Activated T-cell treated with anti-CD3 and anti-CD28 coated beads for 4 hours (primary cell): Measurements from ENCODE around the gene TMEM143.

Source experiments
- DNase-seq: peaks from one replicate; pipeline ENCODE4 v3.0.0-alpha.2; 2020

The TMEM143 gene

DNA sequence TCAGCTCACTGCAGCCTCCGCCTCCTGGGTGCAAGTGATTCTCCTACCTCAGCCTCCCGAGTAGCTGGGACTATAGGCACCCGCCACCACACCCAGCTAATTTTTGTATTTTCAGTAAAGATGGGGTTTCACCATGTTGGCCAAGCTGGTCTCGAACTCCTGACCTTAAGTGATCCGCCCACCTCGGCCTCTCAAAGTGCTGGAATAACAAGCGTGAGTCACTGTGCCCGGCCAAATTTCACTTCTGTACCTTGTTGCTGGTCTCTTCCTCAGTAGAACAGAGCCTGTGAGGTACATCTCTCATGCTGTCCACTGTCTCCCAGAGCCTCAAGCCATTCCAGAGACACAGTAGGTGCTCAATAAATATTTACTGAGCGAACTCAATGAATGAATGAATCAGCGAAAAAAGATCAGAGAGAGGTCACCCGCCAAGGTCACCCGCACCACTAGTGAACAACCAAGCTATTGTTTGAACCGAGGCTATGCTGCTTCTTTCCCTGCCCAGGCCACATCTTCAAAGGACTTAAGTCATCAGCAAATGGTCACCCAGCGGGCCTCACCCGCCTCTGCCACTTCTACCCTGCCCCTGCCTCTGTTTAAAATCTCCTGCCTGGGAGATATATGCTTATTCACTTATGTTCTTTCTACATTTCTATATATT, 9.3 kb downstream of the TMEM143 start:
- no peak for DNase-seq

DNA sequence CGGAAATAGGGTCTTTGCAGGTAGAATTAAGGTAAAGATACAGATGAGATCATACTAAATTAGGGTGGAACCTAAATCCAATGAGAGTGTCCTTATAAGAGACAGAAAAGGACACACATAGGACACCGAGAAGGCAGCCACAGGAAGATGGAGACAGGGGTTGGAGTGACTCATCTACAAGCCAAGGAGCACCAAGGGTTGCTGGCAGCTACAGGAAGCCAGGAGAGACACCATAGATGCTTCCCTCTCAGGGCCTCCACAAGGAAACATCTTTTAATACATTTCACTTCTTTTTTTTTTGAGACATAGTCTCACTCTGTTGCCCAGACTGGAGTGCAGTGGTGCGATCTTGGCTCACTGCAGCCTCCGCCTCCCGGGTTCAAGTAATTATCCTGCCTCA, 10.1 kb downstream of the TMEM143 start:
- DNase-seq: no peak

DNA sequence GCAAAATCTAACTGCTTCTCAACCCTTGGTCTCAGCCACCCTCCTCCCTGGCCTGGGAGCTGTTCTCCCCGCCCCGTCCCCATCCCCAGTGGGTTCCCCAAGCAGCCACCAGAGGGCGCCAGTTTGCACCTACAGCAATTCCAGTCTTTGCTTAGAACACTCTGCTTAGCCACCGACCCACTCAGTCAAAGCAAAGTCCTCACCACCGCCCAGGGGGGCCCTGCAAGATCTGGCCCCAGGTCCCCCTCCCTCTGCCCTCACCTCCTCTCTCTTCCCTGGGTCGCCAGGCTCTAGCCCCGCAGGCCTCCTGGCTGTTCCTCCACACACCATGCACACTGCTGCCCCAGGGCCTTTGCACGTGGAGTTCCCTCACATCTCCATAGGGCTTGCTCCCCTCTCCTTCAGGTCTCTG, 12.4 kb downstream of the TMEM143 start:
- peak; percentile 77 for DNase-seq

DNA sequence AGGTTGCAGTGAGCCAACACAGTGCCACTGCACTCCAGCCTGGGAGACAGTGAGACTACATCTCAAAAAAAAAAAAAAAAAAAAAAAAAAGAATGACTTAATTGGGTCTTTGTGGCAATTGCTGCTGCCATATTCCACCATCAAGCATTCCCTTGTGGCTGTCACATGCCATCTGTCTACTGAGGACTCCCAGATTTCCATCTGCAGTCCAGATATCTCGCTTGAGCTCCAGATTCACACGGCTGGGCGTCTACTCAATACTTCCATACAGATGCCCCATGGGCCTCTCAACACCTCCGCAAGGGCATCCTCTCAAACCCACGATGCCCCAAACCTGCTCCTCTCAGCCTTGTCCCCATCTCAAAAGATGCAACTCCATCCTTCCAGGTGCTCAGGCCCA, 12.9 kb downstream of the TMEM143 start:
- no peak for DNase-seq

DNA sequence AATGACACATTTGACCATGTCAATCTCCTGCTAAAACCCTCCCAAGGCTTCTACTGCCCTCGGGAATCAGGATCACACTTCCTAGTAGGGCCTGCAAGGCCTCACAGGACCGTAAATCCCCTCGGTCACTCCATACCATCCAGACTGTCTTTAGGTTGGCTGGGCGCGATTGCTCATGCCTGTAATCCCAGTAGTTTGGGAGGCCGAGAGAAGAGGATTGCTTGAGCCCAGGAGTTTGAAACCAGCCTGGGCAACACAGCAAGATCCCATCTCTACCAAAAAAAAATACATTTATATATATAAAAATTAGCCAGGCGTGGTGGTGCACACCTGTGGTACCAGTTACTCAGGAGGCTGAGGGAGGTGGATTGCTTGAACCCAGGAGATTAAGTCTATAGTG, 15.0 kb downstream of the TMEM143 start:
- DNase-seq: no peak

DNA sequence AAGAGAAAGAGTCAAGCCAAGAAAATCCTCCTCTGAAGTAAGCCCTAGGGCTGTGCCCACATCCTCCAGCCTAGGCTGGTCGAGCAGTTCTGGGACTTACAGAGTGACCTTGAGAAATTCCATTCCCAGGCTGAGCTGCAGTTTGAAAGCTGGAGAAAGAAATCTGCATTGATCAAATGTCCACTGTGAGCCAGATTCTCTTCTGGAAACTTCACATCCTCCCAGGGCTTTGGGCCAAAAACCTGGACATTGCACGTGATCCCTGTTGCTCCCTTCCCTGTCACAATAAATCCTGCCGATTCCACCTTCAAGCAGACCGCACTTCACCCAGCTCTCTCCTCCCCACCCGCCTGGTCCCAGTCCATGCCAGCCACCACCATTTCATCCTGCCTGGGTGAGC, 15.7 kb downstream of the TMEM143 start:
- DNase-seq: no peak

DNA sequence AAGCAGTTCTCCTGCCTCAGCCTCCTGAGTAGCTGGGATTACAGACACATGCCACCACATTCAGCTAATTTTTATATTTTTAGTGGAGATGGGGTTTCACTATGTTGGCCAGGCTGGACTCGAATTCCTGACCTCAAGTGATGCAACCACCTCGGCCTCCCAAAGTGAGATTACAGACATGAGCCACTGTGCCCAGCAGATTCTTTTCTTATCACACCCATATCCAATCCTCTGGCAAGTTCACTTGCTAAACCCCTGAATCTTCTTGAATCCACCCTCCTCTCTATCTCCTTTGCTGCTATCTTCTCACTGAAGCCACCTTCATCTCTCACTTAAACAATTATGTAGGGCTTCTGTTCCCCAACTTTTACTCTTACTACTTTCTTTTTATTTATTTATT, 17.5 kb downstream of the TMEM143 start:
- DNase-seq: no peak

DNA sequence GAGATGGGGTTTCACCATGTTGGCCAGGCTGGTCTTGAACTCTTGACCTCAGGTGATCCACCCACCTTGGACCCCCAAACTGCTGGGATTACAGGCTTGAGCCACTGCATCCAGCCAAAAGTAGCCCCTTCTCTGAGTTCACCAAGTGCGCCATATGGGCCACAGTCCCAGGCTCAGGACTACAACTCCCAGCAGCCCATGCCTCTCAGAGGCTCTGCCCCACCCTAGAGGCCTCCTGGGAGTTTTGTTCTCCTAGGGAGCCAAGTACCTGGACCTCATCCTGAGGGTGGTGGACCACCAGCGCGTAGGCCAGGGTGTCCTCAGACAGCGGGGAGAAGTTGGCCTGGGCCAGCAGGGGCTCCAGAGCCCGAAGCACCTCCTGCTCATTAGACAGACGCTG, 18.8 kb downstream of the TMEM143 start:
- no peak for DNase-seq

DNA sequence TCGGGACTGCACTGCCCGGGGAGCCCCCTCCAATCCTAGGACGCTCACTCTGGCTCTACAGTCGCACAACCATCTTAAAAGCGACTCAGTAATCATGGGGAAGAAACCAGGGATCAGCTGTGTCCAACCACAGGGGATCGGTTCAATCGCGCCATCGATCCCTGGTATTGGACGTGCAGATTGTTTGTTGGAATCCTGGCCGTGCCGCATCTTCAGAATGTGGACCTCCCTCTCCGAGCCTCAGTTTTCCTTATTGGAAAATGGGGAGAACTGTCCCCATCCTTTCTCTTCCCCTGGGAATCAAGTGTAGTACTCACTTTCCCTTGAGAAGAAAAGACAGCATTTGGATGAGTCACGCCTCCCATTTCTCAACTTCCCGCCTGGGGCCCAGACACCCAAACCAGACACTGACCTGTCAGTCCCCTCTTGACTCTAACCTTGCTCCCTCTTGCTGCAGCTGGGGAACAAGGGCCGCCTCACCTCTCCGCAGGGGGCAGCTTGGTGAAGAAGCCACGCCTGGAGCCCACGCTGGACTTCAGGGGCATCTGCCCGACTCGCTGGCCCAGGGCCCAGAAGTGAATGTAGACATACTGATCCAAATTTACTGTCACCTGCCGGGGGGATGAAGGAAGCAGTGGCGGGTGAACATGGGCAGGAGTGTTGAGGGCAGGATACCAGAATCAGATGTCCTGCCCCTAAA, 20.7 kb downstream of the TMEM143 start:
- DNase-seq: no peak

DNA sequence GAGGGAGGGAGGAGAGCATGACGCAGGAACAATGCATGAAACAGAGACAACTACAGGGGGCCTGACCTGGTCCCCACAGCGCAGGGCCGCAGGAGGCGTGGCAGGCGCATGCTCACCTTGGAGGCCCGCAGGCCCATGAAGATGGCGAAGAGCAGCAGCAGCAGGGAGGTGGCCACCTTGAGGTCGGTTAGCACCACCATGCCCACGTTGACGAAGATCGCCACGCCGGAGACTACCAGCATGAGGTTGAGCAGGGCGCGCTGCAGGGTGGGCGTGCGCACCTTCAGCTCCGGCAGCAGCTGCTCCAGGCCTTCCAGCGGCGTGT, 21.4 kb downstream of the TMEM143 start:
- DNase-seq: no peak

DNA sequence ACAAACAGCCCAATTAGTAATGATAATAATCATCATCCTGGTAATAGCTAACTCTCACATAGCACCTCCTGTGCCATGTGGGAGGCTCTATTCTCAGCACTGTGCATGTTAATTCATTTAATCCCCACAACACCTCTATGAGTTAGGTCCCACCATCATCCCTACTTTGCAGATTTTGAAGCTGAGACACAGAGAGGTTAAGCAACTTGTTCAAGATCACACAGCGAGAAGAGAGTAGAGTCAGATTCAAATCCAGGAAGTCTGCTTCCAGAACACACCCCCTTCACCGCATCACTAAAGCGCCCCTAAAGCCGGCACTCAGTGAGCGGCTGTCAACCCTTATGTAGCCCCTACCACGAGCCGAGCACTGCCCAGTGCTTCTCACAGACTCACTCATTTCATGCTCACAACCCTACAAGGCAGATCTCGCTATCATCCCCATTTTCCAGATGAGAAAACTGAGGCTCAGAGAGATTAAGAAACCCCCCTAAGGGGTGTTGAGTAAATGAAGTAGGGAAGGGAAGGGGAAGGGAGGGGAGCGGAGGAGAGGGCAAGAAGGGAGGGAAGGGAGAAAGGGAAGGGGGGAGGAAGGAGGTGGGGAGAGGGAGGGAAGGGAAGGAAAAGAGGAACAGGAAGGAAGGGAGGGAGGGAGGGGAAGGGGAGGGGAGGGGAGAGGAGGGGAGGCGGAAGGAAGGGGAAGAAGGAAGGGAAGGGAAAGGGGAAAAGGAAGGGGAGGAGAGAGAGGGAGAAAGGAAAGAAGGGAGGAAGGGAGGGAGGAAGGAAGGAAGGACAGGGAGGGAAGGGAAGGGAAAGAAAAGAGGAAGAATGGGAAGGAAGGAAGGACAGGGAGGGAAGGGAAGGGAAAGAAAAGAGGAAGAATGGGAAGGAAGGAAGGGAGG, 22.0 kb downstream of the TMEM143 start:
- DNase-seq: no peak

DNA sequence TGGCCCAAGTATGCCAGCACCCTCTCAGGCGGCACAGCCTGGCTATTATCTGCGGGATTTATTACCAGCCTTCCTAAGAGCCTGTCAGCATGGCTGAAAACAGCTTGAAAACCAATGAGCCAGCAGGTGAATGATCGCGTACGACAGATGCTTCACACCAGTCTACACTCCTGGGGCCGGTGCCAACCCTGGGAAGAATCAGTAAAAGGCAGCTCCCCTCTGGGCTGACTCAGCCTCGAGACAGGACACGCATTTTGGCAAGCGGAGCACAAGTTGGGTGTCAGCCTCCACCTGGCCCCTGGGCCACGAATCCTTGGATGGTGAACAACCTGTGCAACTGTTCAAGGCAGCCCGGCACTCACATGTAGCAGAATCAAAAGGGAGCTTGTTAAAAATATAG, 22.7 kb downstream of the TMEM143 start:
- DNase-seq: no peak

DNA sequence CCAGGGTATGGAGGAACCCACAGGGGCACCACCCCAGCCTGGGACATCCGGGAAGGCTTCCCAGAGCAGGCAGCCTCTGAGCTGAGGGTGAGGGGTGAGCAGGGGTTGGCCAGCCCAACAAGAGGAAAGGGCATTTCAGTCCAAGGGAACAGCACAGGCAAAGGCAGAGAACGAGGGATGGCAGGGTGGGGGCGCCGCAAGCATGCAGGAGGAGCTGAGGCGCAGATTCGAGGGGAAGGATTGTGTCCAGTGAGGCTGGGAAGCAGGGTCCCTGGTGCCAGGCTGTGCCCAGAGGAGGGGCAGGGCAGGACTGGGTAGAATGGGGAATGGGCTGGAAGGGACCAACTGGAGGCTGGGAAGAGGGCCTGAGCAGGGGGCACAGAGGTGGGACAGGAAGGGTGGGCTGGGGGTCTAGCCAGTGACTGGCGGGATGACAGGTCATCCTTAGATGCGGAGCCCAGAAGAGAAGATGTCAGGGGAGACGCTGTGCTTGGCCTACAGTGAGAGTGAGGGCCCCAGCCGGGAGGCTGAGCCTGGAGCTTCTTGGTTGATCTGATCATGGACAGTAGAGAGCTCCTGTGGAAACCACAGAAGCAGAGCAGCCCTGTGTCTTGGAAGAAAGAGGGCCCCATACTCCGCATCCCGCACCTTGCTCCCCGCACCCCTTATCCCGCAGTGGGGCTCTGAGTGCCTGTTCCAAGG, 24.8 kb downstream of the TMEM143 start:
- no peak for DNase-seq

DNA sequence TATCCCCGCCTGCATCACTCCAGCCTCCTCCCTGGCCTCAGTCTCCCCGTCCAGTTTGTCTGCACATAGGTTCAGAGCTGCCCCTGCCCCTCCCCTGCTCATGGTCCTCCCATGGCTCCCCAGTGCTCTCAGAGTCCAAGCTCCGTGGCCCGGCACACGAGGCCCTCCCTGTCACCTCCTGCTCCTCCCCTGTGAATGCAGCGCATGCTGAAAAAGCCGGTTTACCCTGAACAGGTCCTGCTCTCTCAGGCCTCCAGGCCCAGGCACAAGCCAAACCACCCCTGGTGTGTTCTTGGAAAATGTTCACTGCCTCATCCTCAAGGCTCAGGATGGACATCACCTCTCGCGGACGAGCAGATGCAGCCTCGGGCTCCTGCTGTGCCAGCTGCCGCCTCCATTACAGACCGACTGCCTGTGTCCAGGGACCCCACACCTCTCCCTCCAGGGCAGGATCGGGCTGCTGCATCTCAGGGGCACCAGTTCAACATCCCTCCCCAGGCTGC, 25.4 kb downstream of the TMEM143 start:
- no peak for DNase-seq

DNA sequence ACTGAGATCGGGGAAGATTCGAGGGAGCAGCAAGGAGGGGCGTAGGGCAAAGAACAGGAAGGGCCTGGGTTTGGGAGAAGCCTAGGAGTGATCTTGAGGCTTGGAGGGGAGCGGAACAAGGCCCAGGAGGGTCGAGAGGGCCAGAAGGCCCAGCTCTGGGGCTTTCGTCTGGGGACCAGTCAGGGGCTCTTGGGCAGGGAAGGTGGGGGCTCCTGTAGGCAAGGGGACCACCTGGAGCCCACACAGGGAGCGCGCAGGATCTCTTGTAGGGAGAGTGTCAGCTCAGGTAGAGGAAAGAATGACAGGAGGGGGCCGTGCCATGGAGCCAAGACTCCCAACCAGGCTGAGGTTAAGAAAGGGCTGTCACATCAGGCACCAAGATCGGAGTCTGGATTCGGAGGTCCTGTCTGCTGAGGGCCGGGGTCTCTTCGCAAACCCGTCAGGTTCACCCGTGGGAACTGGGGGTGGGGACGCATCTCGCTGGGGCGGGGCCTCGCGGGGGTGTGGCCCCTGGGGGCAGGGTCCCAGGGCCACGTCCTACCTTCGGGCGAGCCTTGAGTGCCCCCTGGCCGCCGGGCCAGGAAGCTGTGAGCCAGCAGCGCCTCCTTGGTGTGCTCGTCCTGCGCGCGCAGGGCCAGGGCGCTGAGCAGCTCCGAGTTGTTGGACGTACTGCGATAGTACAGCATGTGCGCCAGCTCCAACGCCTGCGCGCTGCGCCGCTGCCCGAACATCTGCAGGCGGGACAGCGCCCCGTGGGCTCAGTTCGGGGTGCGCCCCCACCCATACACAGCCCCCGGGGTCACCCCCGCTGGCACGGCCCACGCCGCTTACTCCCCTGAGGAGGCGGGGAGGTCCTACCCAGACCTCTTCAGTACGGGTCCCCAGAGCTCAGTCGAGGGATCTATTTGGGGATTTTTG, 30.0 kb downstream of the TMEM143 start:
- peak; percentile 89 for DNase-seq

DNA sequence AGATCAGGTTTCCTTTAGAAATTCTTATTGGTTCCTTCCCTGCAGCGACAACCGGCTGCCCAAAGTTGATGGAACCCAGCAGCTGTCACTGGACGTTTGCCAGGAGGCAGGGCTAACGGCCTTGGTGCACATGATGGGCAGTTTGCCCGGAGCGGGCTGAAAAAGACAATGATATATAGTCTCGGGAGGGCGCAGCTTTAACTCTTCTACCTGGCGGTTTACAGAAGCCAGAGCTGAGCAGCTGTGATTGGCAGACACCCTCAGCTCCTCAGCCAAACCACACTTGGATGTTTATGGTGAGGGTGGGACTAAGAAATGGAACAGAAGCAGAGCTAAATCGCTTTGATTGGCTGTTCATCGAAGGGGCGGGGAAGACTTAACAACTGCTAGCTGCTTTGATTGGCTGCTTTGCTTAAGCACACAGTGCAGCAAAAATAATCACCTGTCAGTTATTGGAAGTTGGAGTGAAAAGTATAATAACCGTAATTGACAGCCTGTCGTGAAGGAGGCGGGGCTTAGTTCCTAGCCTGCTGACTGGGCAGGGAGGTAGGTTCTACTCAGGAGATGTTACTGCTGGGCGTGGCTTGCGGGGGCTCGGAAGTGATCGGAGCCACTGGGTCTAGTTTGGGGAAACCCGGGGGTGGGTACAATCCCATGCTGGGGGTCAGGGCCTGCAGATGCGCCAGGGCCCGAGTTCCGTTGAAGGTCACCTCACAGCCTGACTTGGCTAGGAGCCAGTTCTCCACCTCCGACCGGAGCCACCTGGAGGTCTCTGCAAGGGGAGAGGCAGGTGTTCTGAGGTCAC, 30.9 kb downstream of the TMEM143 start:
- peak; percentile 90 for DNase-seq

DNA sequence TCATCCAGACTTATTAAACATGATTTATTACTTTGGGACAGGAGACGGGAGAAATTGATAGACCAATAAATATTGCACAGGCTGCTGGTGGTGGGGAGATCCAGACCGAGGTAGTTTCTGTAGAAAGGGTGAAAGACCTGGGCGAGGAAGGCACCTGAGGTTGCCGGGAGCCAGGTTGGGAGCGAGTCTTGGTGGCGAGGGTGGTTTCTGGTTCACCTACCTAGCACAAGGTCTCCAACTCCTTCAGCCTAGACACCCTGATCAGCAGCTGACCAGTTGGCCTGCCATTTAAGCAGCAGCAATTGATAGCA, 31.4 kb downstream of the TMEM143 start:
- no peak for DNase-seq

DNA sequence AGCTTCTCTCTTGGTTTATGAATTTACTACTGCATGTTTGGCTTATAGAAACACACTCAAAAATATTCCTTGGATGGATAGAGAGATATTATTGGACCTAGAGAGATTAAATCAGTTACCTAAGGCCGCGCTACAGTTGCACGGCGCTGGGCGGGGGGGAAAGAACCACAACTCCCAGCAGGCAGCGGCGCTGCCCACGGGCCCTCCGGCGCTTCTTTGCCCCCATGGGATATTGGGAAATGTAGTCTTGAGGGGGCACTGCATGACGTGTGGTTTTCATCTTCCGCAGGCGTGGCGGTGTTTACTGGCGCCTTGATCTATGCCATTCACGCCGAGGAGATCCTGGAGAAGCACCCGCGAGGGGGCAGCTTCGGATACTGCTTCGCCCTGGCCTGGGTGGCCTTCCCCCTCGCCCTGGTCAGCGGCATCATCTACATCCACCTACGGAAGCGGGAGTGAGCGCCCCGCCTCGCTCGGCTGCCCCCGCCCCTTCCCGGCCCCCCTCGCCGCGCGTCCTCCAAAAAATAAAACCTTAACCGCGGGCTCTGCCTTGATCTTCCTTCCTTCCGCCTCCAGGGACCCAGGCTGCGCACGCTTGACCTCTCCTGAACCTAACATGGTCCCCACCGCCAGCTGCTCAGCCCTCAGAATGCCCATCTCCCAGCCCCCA, 33.6 kb downstream of the TMEM143 start:
- DNase-seq: peak; percentile 63

DNA sequence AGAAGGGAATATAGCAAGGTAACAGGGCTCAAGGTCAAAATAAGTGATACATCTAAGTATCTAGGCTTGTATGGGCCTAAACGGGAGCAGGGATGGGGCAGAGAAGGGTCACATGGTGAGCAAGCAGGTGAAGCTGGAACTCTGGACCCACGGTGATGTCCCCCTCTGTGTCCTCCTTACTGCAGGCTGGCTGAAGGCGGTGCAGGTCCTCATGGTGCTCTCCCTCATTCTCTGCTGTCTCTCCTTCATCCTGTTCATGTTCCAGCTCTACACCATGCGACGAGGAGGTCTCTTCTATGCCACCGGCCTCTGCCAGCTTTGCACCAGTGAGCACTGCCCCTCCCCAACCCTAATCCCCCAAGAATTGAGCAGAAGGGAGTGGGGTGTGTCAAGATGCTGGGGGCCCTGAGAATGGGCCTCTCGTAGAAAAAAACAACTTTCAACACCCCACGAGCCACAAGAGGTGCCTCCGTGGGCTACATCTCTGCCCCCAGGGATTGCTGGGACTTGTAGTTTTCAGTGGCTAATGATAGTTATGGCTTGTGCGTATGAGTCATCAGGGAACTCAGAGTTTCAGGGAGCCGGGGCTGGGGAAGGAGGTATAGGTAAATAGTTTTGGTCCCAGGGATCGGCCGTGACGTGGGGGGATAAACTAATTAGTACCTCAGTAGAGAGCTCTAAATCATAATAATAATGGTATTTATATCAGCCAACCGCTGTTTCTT, 34.4 kb downstream of the TMEM143 start:
- DNase-seq: no peak
